Activated CD8-positive, alpha-beta memory T cell treated with anti-CD3 and anti-CD28 coated beads, Interleukin-2, amount 50 U/mL, for 1 hour (primary cell): ENCODE data around the gene DES.

ENCODE experiments used
- DNase-seq: peaks from one replicate; pipeline ENCODE4 v3.0.0-alpha.2; 2020; ENCODE audit errors: extremely low read depth

DES gene

GRCh38 chr2:219419331-219420197, 1.4 kb downstream of the DES start:
- no peak for DNase-seq

- DNase-seq, result no peak
These were observed 2.5 kb downstream of the DES start for GRCh38 chr2:219420687-219421086.

GRCh38 chr2:219421323-219421722, 3.1 kb downstream of the DES start:
- DNase-seq, result no peak

DNA sequence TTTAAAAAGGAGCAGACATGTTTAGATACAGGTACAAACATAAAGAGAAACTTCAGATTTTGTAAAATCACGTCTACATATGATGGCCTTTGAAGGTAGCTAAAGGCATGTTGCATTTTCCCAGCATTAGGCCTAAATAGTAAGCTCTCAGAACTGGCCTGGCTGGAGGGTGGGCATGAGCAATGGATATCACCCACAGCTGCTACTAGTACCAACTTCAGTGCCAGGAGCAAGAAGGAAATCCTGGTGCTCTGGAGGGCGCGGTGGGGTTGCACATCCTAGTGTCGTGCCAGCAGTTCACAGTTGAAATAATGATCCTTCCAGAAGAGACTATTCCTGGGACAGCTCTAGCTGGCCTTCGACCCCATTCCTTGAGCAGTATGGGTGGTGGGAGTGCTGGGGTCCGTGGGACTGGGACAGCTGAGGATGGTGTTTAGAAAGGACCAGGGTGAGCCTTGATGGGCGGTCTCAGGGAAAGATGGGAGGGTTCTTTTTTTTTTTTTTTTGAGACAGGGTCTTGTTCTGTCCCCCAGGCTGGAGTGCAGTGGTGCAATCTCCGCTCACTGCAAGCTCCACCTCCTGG, 4.9 kb downstream of the DES start:
- DNase-seq, result no peak

DNA sequence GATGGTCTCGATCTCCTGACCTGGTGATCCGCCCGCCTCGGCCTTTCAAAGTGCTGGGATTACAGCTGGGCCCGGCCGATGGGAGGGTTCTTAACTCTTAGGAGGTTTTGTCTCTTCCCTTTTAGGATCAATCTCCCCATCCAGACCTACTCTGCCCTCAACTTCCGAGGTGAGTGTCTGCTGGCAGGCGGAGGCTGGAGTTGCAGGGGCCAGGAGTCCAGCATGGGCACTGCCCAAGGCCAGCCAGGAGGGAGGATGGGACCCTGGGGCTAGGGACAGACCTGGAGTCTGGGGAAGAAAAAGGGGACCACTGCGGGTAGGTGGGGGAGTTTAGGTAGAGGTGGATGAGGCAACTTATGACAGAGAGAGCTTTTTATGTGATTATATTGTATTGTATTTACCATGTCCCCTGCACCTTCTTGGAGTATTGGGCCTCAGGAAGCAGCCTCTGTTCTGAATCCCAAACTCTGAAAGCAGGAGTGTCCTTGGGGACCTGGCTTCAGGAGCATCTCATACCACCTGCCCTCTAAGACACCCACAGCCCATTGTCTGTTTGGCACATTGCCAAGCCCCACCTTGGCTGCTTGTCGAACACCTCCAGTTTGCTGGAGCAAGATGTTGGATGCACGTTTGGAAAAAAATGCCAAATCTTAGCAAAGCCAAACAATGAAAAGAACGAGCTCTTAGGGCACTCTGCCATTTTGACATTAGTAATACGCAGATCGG, 5.6 kb downstream of the DES start:
- DNase-seq, result no peak

DNA sequence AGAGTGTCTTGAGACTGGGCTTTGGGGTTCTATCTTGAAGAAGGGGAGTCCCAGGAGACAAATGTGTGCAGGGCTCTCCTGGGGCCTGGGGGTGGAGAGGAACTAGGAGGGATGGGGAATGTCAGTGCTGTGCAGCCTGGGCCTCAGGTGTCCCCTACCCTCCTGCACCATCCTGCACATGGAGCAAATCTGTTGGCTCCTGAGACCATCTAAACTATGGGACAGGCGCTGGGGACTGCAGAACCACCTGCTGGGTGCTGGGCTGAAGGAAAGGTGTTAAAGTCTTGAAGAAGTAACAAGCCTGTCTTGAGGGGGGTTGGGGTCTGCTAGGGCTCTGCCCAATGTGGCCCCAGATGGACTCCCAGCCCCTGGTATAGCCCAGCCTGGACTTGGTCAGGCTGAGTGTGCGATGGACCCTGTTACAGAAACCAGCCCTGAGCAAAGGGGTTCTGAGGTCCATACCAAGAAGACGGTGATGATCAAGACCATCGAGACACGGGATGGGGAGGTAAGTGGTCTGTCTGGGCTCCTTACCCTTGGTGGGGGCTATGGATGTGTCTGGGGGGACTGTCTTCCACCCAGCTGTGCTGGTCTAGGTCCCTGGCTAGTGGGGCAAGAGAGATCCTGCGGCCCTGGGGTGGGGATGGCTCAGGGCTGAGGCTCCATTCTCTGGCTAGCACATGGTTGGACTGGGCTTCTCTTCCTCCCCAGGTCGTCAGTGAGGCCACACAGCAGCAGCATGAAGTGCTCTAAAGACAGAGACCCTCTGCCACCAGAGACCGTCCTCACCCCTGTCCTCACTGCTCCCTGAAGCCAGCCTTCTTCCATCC, 7.3 kb downstream of the DES start:
- no peak for DNase-seq

- no peak for DNase-seq
These were observed 7.9 kb downstream of the DES start for GRCh38 chr2:219426068-219426443.

DNA sequence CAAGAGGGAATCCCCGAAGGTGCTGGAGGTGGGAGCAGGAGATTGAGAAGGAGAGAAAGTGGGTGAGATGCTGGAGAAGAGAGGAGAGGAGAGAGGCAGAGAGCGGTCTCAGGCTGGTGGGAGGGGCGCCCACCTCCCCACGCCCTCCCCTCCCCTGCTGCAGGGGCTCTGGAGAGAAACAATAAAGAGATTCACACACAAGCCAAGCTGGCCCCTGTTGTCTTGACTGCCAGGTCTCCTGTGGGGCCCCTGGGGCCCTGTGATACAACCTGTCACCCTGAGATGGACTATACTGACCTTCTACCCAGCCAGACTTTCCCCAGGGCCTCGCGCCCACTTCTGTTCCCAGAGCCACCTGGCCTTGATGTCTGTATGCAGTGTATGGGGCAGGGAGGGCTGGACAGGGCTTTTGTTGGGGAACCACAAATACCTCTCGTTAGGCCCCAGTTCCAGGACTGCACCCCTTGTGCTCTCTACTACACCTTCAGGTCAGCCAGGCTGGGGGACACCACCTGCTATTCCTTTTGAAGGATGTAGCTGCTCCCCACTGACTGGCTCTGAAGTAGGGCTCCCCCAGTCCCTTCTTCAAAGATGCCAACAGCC, 8.5 kb downstream of the DES start:
- DNase-seq, result no peak

DNA sequence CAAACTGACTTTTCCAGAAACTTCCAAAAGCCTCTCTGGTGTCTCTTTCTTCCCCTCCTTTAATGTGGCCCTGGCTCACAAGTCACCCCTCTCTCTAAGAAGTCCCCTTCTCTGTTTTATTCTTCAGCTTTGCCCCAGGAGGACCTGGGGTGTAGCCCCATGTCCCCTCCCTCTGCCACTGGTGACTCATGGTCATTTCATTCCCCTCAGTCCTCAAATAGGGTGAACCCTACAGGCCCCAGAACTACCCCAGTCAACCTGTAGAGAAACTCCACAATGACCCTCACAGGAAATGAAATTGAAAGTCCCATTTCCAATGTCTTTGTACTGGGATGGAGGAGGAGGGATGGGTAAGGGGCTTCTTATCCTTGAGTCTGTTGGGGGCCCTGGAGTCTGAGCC, 10.3 kb downstream of the DES start:
- no peak for DNase-seq

- DNase-seq, result no peak
These were observed 11.9 kb downstream of the DES start for GRCh38 chr2:219429958-219430606.

DNA sequence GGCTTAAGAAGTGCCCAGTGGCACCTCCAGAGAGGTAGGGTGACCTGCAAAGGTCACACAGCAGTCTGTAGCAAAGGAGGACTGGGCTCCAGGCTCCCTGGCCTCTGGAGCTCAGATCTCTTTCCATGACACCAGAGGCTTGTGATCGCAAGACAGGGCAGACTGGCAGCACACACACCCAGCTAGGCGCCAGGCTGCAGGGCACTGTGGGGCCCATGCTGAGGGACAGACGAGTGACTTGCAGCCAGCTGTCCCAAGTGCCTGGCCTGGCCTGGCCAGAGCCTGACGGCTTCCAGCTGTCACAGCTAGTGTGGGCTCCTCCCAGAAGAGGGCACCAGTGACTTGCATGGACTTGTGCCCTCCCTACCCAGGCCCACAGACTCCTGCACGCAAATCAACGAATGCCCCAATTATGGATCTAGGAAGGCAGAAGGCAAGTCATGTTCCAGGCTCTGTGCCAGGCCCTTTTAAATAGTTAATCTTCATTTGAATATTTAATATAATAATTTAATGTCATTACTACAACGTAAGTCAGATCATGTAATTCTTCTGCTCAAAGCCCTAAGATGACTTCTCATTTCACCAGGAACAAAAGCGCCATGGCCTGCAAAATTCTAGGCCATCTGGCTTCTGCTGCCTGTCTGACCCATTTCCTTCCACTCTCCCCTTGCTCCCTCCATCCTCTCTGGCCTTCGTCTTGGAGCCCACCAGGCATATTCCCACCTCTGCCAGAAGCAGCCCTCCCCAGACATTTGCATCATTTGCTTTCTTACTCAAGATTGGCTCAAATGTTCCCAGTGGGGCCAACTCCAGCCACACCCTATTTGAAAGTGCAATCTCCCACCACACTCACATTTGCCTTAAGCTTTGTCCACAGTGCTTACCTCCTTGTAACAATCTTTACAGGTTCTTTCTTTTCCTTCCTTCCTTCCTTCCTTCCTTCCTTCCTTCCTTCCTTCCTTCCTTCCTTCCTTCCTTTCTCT, 12.7 kb downstream of the DES start:
- DNase-seq, result no peak

DNA sequence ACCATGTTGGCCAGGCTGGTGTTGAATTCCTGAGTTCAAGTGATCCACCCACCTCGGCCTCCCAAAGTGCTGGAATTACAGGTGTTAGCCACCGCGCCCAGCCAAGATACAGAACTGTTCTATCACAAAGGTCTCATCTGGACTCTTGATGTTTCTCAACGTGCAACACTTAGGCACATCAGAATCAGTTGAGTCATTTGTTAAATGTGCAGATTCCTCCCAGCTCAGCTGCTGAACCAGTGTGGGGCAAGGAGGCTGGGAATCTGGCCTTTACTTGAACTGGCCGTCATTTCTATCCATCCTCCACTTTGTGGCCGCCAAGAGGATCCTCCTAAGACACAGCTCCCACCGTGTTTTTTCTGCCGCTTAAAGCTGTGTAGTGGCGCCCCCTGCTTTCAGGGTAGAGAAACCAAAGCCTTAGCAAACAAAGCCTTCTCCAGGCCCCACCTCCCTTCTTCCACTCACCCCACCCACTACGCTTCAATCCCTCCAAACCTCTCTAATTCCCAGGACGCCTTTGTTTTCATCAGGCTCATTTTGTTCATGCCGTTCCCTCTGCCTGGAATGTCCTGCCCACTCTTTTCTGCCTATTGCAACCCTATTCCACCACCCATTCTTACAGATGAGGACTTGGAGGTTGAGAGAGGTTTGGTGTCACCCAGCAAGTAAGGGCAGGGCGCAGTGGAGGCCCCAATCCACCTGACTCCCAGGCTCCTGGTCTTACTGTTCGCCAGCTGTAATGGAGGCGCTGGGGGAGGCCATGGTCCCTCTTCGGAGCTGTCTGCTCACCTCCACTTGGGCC, 15.7 kb downstream of the DES start:
- DNase-seq, result no peak

GRCh38 chr2:219434468-219434717, 16.2 kb downstream of the DES start:
- DNase-seq, result no peak

DNA sequence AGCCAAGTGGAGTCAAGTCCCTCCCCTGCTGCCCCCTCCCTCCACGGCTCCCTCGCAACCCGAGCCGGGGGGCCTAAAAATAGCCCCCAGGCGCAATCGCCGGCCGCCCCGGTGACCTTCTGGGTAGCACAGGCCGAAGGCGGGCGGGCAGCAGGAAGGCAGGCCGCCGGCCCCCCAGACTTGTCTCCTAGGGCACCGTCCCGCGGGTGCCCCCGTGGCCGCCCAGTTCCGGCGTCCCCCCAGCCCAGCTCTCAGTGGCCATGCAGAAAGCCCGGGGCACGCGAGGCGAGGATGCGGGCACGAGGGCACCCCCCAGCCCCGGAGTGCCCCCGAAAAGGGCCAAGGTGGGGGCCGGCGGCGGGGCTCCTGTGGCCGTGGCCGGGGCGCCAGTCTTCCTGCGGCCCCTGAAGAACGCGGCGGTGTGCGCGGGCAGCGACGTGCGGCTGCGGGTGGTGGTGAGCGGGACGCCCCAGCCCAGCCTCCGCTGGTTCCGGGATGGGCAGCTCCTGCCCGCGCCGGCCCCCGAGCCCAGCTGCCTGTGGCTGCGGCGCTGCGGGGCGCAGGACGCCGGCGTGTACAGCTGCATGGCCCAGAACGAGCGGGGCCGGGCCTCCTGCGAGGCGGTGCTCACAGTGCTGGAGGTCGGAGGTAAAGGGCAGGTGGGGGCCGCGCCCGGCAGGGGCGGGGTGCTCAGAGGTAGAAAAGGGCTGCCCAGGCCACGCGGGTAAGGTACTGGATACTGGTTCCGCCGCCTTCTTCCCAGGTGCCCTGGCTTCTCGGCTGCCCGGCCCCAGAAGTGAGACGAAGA, 16.7 kb downstream of the DES start, which contains the start of gene SPEG:
Gene SPEG, plus strand, starts transcription at position 126 of the 808 bp plus-strand sequence. Its CDS starts 135 bp downstream, at position 261.
- no peak for DNase-seq

DNA sequence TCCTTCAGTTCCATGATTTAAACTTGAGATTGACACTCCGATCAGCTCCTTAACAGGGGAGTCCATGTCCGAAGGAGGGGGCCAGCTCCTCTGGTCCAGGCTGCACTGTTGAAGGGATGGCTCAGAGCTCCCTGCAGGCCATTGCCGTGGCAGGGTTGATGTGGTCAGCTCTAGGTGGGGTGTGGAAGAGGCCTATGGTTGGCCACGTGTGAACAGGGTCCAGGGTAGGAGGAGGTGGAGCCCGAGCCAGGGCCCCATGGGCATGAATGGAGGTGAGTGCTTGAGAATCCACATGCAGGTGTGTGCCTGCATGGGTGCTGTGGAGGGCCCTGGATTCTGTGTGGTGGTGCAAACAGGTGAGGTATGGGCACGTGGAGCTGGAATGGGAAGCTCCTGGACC, 17.5 kb downstream of the DES start:
- DNase-seq, result no peak

- DNase-seq, result no peak
These were observed 18.3 kb downstream of the DES start for GRCh38 chr2:219436491-219436890.

DNA sequence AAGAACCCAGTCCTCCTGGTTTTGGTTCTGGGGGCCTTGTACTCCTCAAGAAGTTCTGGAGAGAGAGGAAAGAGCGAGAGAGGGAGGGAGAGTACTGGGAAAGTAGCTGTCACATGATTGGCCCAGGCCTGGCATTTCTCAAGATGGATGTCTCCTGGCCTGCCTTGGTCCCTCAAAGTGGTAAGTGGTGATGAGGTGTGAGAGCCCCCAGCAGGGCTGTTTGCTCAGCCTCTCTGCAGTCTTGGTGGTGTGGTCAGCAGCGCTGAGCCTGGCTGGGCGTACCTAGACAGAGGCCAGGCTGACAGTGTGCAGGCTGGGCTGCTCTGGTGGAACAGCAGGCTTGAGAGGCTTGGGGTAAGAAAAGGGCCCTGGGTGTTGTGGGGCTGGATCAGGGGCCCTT, 19.0 kb downstream of the DES start:
- no peak for DNase-seq

- DNase-seq, result no peak
These were observed 19.6 kb downstream of the DES start for GRCh38 chr2:219437690-219438206.
